GM21360 (cell line): ENCODE results near the gene NDST4.

Source experiments
- ATAC-seq: cut with Tn5 transposase; IDR thresholded peaks from one replicate; pipeline ENCODE4 v1.9.1; 2021; ENCODE audit warnings: mild to moderate bottlenecking, moderate library complexity; ENCODE audit not compliant: unreplicated experiment

NDST4 gene

GRCh38 chr4:114807759-114808404 lies 305.5 kb downstream of the NDST4 start:
- peak; percentile 99 for ATAC-seq

DNA sequence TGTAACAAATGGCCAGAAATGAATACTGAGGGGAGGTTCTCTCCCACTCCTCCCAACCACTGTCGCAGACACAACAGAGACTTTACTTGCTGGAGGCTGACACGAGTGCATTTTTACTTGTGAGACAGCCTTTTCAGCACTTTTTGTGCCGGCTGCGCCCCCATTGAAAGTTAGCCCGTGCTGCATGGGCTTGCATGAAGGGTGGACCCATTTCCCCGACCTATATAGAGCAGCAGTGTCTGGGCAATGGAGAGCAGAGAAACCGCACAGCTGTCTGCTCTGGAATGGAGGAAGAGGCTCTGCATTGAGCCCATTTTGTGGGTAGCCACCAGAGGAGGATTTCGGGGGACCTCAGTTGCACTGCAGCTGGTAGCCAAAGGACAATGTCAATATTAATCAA lies 306.1 kb downstream of the NDST4 start:
- ATAC-seq: no peak

DNA sequence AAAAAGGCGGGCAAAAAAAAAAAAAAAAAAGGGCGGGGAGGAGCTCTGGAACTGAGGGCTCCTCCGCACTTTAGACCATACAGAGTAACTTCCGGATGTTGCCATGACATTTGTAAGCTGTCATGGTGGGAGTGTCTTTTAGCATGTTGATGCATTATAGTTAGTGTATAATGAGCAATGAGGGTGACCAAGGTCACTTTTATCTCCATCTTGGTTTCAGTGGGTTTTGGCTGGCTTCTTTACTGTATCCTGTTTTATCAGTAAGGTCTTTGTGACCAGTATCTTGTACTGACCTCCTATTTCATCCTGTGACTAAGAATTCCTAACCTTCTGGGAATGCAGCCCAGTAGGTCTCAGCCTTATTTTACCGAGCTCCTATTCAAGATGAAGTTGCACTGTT lies 321.4 kb downstream of the NDST4 start:
- ATAC-seq: no peak

GRCh38 chr4:114785570-114785969 lies 327.9 kb downstream of the NDST4 start:
- no peak for ATAC-seq

GRCh38 chr4:114783215-114783595 lies 330.2 kb downstream of the NDST4 start:
- ATAC-seq: no peak

GRCh38 chr4:114782415-114783214 lies 330.8 kb downstream of the NDST4 start:
- ATAC-seq: no peak

DNA sequence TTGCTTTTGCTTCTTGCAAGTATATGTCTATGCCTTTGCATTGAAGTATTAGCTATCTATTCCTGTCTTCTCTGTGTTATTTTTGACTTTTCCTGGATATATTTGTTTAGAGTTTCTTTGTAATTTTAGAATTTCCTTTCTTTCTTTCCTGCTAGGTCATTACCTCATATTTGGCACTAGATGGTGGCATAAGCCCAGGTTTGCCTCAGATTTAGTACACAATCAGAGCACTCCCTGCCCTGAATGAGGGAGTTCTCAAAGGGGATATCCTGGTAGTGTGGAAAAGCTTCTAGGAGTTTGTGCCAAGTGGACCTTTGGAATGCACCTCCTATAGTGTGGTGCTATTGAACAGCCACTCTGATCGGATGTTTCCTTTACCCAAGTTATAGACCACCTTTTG lies 333.2 kb downstream of the NDST4 start:
- ATAC-seq: peak; percentile 49
